Neural cell (in vitro differentiated cells): ENCODE measurements around the gene AUNIP.

Experiments
- CTCF ChIP-seq: fragments of 450-650 bp; IDR thresholded peaks from 2 replicates; pipeline ENCODE4 v1.5.1; 2014; ENCODE audit warnings: antibody characterized with exemption, mild to moderate bottlenecking, moderate library complexity; ENCODE audit not compliant: poor library complexity, severe bottlenecking
- EP300 ChIP-seq: fragments of 450-650 bp; conservative IDR thresholded peaks from 2 replicates; pipeline ENCODE4 v1.6.1; 2014; ENCODE audit warnings: antibody characterized with exemption, mild to moderate bottlenecking, moderate library complexity; ENCODE audit not compliant: poor library complexity, severe bottlenecking
- EZH2 ChIP-seq: fragments of 200-600, 300-800 bp; shearing (Covaris generic), sonication (generic); IDR thresholded peaks from 2 replicates; pipeline ENCODE4 v1.6.1; 2014; ENCODE audit warnings: antibody characterized with exemption, low read length, borderline replicate concordance, mild to moderate bottlenecking; ENCODE audit not compliant: insufficient read depth, poor library complexity, severe bottlenecking
- MXI1 ChIP-seq: fragments of 450-650 bp; conservative IDR thresholded peaks from 2 replicates; pipeline ENCODE4 v1.6.1; 2014; ENCODE audit warnings: antibody characterized with exemption, mild to moderate bottlenecking; ENCODE audit not compliant: poor library complexity, severe bottlenecking
- POLR2AphosphoS5 ChIP-seq: IDR thresholded peaks from 2 replicates; pipeline ENCODE4 v1.6.1; 2012
- RAD21 ChIP-seq: fragments of 450-650 bp; conservative IDR thresholded peaks from 2 replicates; pipeline ENCODE4 v1.6.1; 2014; ENCODE audit warnings: antibody characterized with exemption, mild to moderate bottlenecking, moderate library complexity
- REST ChIP-seq: IDR thresholded peaks from 2 replicates; pipeline ENCODE4 v1.6.1; 2012; ENCODE audit warnings: borderline replicate concordance
- SMC3 ChIP-seq: fragments of 450-650 bp; conservative IDR thresholded peaks from 2 replicates; pipeline ENCODE4 v1.6.1; 2014; ENCODE audit warnings: antibody characterized with exemption, mild to moderate bottlenecking, moderate library complexity; ENCODE audit not compliant: poor library complexity
- TAF1 ChIP-seq: IDR thresholded peaks from 2 replicates; pipeline ENCODE4 v1.6.1; 2012; ENCODE audit warnings: low read depth

GRCh38 chr1:25845664-25846063 is 13.6 kb downstream of the AUNIP start:
- no peak for TF ChIP-seq CTCF
- TF ChIP-seq EP300: no peak
- no peak for TF ChIP-seq SMC3
- TF ChIP-seq EZH2: no peak
- TF ChIP-seq TAF1: no peak
- no peak for TF ChIP-seq POLR2AphosphoS5
- TF ChIP-seq RAD21: no peak
- TF ChIP-seq REST: no peak
- TF ChIP-seq MXI1: no peak
